CD4-positive, CD25-positive, alpha-beta regulatory T cell (primary cell): Measurements from ENCODE around the gene PWWP2B. TPM values are rescaled to one million over a fixed set of nuclear protein-coding genes. Genes with fewer than 3 reads are reported as not detected.

Source experiments
- ATAC-seq, 2 donors: fragments of 150-1000 bp; cut with Tn5 transposase; one replicate each; pipeline ENCODE4 v1.10.0; 2021; ENCODE audit warnings: low read depth in 2 of 2, moderate number of reproducible peaks in 2 of 2, moderate library complexity in 1 of 2
- DNase-seq, 3 donors: peaks; one replicate each; pipeline versions ENCODE4 v3.0.0 to v3.0.0-alpha.2; 2012 to 2022; ENCODE audit warnings: mixed read lengths in 1 of 3
- H3K27ac ChIP-seq: one replicate; pipeline ENCODE4 v1.7.0; 2013; ENCODE audit warnings: mild to moderate bottlenecking, low read length; ENCODE audit not compliant: insufficient read depth, poor library complexity, severe bottlenecking
- H3K27me3 ChIP-seq: one replicate; pipeline ENCODE4 v1.7.0; 2013; ENCODE audit warnings: low read length; ENCODE audit not compliant: control insufficient read depth, insufficient read depth
- H3K36me3 ChIP-seq: one replicate; pipeline ENCODE4 v1.7.0; 2013; ENCODE audit warnings: mild to moderate bottlenecking, low read length, moderate library complexity; ENCODE audit not compliant: control insufficient read depth, insufficient read depth
- H3K4me1 ChIP-seq: 2 replicates; pipeline ENCODE4 v1.7.0; 2013; ENCODE audit warnings: mild to moderate bottlenecking, low read length; ENCODE audit not compliant: insufficient read depth, control insufficient read depth, poor library complexity, severe bottlenecking
- H3K4me3 ChIP-seq: one replicate; pipeline ENCODE4 v1.7.0; 2013; ENCODE audit warnings: low read depth, mild to moderate bottlenecking, low read length, moderate library complexity
- H3K9me3 ChIP-seq, 2 experiments: 1 replicate in 1 of 2; 2 replicates in 1 of 2; pipeline ENCODE4 v1.7.0; 2013; ENCODE audit warnings: low read length in 2 of 2, mild to moderate bottlenecking in 1 of 2, moderate library complexity in 1 of 2; ENCODE audit not compliant: control insufficient read depth in 2 of 2
- H3K27ac Mint-ChIP-seq, 3 donors: one replicate each; pipeline ENCODE4 v1.8.0; 2020 to 2022; ENCODE audit warnings: mild to moderate bottlenecking in 3 of 3, mixed read lengths in 3 of 3, moderate library complexity in 2 of 3
- H3K27me3 Mint-ChIP-seq: one replicate; pipeline ENCODE4 v1.8.0; 2022; ENCODE audit warnings: mild to moderate bottlenecking, mixed read lengths
- H3K36me3 Mint-ChIP-seq: one replicate; pipeline ENCODE4 v1.8.0; 2020; ENCODE audit warnings: mixed read lengths
- H3K4me1 Mint-ChIP-seq, 4 donors: one replicate each; pipeline ENCODE4 v1.8.0; 2020 to 2022; ENCODE audit warnings: mixed read lengths in 4 of 4, mild to moderate bottlenecking in 1 of 4
- H3K4me3 Mint-ChIP-seq, 4 donors: one replicate each; pipeline ENCODE4 v1.8.0; 2020 to 2022; ENCODE audit warnings: mild to moderate bottlenecking in 4 of 4, mixed read lengths in 4 of 4, moderate library complexity in 3 of 4
- H3K9me3 Mint-ChIP-seq, 7 donors: one replicate each; pipeline ENCODE4 v1.8.0; 2020 to 2022; ENCODE audit warnings: mixed read lengths in 7 of 7, mild to moderate bottlenecking in 3 of 7, moderate library complexity in 2 of 7
- polyA plus RNA-seq, 4 donors: library from polyadenylated mRNA; unstranded; fragments of 300-500 nt; fragmentation: Illumina TruSeq; gene quantifications; one replicate each; pipeline ENCODE4 v1.2.3, GENCODE V29; 2021
- total RNA-seq: library from RNA; stranded (reverse); gene quantifications from one replicate; pipeline ENCODE4 v1.2.3, GENCODE V29; 2022

PWWP2B gene
- total and polyA plus RNA-seq, 5 donors from 2014 or later, result 0.56 to 10.9 (median 0.90) TPM

DNA sequence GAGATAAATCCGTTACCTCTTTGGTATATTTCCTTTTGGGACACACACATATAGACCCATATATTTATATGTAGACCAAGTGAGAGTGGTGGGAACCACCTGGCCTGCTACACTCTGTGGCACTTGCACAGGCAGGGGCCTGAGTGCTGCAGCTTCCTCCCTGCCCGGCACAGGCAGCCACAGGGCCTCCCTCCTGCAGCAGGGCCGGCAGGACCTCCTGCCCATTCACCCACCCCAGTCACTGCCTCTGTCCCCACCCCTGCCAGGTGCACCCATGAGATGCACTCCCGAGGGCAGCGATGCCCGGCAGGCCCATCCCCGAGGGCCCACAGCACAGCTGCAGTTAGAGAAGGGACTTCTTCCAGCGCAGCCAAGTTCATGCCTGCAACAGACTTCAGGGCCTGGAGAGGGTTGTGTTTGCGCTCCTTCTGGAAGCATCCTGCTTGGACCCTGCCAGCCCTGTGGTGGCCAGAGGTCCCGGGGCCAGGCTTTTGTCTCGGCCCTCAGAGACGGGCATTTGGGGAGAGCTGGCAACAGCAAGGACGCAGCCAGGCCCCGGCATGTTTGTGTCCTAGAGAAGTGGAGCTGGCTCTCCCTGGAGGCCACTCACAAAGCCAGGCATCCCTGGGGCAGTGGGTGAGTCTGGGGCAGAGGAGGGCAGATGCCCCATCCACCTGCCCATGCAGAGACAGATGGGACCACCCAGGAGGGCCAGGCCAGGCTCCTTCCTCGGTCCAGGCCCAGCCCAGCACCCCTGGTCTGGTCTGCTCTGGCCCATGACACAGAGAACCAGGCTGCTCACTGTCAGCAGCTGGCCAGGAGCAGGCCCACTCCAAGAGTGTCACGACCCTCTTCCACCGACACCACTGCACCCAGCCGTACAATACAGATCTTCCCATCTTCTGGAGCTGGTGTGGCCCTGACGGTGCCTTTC lies 41.4 kb downstream of the PWWP2B start:
- no peak for DNase-seq
- Mint-ChIP-seq H3K4me1 (peaks cover 0 to 10% (median 6%) of the 10 kb centered on the region in 4 donors), H3K27me3 (no peaks in the 10 kb centered on the region), H3K4me3 (no peak overlapping the region), H3K36me3 (no peaks in the 10 kb centered on the region), H3K9me3 (peaks cover 0 to 3% (median 0%) of the 10 kb centered on the region in 7 donors), H3K27ac (no peak overlapping the region)
- Histone ChIP-seq H3K27me3 (no peaks in the 10 kb centered on the region), H3K9me3 (no peaks in the 10 kb centered on the region), H3K36me3 (no peaks in the 10 kb centered on the region), H3K27ac (no peak overlapping the region), H3K4me1 (peaks cover under 1% of the 10 kb centered on the region), H3K4me3 (no peak overlapping the region)
- ATAC-seq, result no peak

DNA sequence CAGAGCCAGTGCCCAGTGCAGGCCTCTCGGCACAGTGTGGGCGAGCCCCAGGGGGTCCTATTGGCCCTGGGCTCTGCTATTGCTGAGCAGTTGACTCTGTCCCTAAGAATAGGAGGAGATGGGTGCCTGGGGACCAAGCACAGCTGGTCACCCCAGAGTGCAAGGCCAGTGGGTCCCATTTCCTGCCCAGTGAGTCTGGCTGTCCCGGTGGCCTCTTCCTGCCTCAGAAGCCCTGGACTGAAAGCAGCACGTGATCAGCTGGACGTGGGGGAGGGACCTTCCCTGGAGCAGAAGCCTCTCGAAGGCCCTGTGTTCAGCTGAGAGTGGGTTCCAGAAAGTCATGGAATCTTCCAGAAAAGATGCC lies 42.0 kb downstream of the PWWP2B start:
- Mint-ChIP-seq H3K27ac (no peak overlapping the region), H3K9me3 (peaks cover 0 to 3% (median 0%) of the 10 kb centered on the region in 7 donors), H3K27me3 (no peaks in the 10 kb centered on the region), H3K36me3 (no peaks in the 10 kb centered on the region), H3K4me1 (peaks cover 0 to 12% (median 6%) of the 10 kb centered on the region in 4 donors), H3K4me3 (no peak overlapping the region)
- ATAC-seq (no peak), DNase-seq (no peak)
- peaks cover 7% of the 10 kb centered on the region for H3K4me1 ChIP-seq
- no peaks in the 10 kb centered on the region for H3K36me3 ChIP-seq
- no peak overlapping the region for H3K4me3 ChIP-seq
- no peak overlapping the region for H3K27ac ChIP-seq
- no peaks in the 10 kb centered on the region for H3K9me3 ChIP-seq
- no peaks in the 10 kb centered on the region for H3K27me3 ChIP-seq

DNA sequence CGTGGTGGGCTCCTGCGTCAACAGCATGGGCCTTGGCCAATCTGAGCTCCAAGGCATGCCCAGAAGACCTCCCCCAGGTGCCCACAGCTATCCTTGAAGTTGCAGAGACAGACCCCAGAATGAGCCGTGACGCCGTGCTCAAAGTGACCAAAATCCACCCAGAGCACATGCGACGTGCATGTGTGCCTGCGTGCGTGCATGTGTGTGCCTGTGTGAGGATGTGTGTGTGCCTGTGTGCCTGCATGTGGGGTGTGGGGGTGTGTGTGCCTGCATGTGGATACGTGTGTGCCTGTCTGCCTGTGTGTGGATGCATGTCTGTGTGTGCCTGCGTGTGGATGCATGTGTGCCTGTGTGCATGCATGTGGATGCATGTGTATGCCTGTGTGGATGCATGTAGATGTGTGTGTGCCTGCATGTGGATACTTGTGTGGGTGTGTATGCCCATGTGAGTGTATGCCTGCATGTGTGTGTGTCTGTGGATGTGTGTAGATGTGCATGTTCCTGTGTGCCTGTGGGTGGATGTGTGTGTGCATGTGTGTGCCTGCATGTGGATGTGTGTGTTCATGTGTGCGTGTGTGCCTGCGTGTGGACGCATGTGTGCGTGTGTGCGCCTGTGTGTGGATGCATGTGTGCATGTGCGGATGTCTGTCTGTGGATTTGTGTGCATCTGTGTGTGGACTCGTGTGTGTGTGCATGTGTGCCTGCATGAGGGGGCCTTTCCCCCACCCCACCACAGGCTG lies 42.6 kb downstream of the PWWP2B start:
- Histone ChIP-seq H3K4me1 (peaks cover 13% of the 10 kb centered on the region), H3K9me3 (no peaks in the 10 kb centered on the region), H3K27ac (no peak overlapping the region), H3K4me3 (no peak overlapping the region), H3K36me3 (no peaks in the 10 kb centered on the region), H3K27me3 (no peaks in the 10 kb centered on the region)
- Mint-ChIP-seq H3K27ac (peak overlapping the region in 2 of 3 donors; percentile 80 to 85), H3K36me3 (no peaks in the 10 kb centered on the region), H3K9me3 (peaks cover 0 to 3% (median 0%) of the 10 kb centered on the region in 7 donors), H3K27me3 (no peaks in the 10 kb centered on the region), H3K4me3 (no peak overlapping the region), H3K4me1 (peaks cover 0 to 11% (median 5%) of the 10 kb centered on the region in 4 donors)
- DNase-seq, result no peak
- ATAC-seq, result no peak

DNA sequence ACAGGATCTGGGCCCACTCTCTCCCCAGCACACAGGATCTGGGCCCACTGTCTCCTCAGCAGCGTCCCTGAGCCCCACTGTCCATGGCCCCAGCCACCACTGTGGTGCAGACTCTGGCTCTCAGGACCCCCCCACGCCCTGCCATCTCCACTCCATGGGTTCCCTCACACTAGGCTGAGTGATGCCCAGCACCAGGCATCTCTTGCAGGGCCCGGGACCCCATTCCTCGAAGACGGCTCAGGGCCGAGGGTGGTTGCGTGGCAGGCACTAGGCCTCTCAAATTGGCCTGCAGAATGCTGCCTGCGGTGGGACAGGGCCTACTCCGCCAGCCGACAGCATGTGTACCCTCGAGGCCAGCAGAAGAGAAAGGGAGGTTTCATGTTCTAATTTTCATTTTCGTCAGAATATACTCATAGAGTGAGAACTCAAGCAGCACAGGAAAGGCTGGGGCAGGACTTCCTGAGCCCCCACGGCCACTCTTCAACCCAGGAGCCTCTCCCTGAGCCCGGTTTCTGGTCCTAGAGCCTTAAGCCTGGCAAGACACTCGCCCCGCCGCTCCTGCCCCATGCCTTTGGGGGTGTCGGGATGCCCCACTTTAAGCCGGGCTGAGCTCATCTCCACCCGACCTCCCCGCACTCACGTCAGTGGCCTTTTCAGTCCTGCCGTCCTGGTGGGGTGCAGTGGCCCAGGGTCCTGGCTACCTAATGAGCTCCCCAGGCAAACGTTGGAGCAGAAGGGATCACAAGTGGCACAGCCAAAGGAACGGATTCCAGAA lies 44.0 kb downstream of the PWWP2B start:
- no peaks in the 10 kb centered on the region for H3K27me3 ChIP-seq
- H3K27ac ChIP-seq, result no peak overlapping the region
- no peak overlapping the region for H3K27ac Mint-ChIP-seq
- peaks cover 0 to 21% (median 8%) of the 10 kb centered on the region in 4 donors for H3K4me1 Mint-ChIP-seq
- DNase-seq (no peak), ATAC-seq (no peak)
- no peaks in the 10 kb centered on the region for H3K36me3 Mint-ChIP-seq
- H3K4me3 Mint-ChIP-seq, result no peak overlapping the region
- H3K27me3 Mint-ChIP-seq, result no peaks in the 10 kb centered on the region
- no peak overlapping the region for H3K4me3 ChIP-seq
- no peaks in the 10 kb centered on the region for H3K36me3 ChIP-seq
- H3K9me3 ChIP-seq, result no peaks in the 10 kb centered on the region
- H3K9me3 Mint-ChIP-seq, result peaks cover 0 to 3% (median 0%) of the 10 kb centered on the region in 7 donors
- peaks cover 24% of the 10 kb centered on the region for H3K4me1 ChIP-seq

DNA sequence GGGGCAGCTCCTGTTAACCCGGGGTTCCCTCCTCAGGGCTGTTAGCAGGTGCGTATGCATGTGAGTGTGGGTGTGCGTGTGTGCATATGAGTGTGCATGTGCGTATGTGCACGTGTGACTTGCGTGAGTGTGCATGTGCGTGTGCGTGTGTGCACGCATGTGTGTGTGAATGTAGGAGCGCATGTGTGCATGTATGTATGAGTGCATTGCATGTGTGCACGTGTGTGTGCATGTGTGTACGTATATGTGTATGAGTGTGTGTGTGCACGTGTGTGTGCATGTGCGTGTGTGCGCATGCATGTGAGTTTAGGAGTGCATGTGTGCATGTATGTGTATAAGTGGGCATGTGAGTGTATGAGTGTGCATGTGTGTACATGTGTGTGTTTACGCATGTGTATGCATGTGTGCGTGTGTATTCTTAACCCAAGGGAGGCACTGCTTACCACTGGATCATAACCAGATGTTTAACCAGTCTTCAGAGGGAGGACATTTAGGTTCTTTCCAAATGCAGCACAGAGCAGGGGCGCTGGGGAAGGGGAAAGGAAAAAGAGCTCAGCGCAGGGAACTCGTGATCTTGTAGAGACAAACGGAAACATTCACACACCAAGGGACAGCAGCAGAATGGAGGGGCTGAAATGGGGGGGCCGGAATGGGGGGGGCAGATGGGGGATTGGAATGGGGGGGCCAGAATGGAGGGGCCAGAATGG lies 45.0 kb downstream of the PWWP2B start:
- Mint-ChIP-seq H3K4me3 (peak overlapping the region in 1 of 4 donors; percentile 9), H3K27me3 (no peaks in the 10 kb centered on the region), H3K4me1 (peaks cover 0 to 31% (median 11%) of the 10 kb centered on the region in 4 donors), H3K9me3 (peaks cover 0 to 3% (median 0%) of the 10 kb centered on the region in 7 donors), H3K36me3 (no peaks in the 10 kb centered on the region), H3K27ac (peak overlapping the region in 2 of 3 donors; percentile 65 to 77)
- DNase-seq (no peak), ATAC-seq (no peak)
- Histone ChIP-seq H3K4me1 (peaks cover 33% of the 10 kb centered on the region), H3K9me3 (no peaks in the 10 kb centered on the region), H3K27ac (no peak overlapping the region), H3K36me3 (no peaks in the 10 kb centered on the region), H3K4me3 (no peak overlapping the region), H3K27me3 (no peaks in the 10 kb centered on the region)

DNA sequence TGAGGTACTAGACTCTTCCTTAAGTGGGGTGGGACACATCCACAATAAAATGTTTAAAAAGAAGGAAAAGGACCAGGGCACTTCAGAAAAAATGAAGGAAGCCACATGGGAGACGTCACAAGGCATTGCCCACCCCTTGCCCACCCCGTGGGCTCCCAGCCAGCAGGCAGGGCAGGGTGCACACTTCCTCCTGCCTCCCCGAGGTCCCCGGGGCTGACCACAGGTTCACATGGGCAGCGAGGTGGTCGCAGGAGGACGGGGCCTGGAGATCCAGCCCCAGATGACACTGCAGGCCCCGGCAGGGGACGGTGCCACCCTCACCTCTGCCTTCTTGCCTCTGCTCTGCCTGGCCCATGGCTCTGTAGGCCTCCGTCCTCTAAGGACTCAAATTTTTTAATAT lies 45.6 kb downstream of the PWWP2B start:
- H3K4me3 ChIP-seq, result no peak overlapping the region
- peaks cover 39% of the 10 kb centered on the region for H3K4me1 ChIP-seq
- no peak overlapping the region for H3K27ac Mint-ChIP-seq
- no peaks in the 10 kb centered on the region for H3K36me3 Mint-ChIP-seq
- DNase-seq, result no peak
- no peaks in the 10 kb centered on the region for H3K27me3 Mint-ChIP-seq
- no peaks in the 10 kb centered on the region for H3K27me3 ChIP-seq
- ATAC-seq, result no peak
- peaks cover 0 to 3% (median 0%) of the 10 kb centered on the region in 7 donors for H3K9me3 Mint-ChIP-seq
- no peak overlapping the region for H3K4me3 Mint-ChIP-seq
- H3K27ac ChIP-seq, result no peak overlapping the region
- no peaks in the 10 kb centered on the region for H3K36me3 ChIP-seq
- peaks cover 0 to 37% (median 15%) of the 10 kb centered on the region in 4 donors for H3K4me1 Mint-ChIP-seq
- H3K9me3 ChIP-seq, result no peaks in the 10 kb centered on the region

DNA sequence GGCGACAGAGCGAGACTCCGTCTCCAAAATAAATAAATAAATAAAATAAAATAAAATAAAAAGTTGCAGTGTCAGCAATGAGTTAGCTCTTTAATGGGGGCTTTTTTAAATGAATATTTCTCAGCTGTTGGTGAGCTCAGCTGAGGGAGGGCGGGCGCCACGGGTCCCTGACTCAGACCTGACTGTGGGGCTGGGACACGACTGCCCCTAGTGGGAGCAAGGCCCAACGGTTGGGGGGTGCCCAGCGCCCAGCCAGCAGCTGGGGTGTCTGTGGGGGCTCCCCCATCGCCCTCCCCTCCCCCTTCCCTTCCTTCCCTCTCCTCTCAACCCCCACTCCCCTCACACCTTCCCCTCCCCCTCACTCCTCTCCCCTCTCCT lies 46.6 kb downstream of the PWWP2B start:
- Histone ChIP-seq H3K36me3 (no peaks in the 10 kb centered on the region), H3K9me3 (no peaks in the 10 kb centered on the region), H3K4me1 (peaks cover 47% of the 10 kb centered on the region), H3K27ac (peak overlapping the region; percentile 41), H3K4me3 (no peak overlapping the region), H3K27me3 (no peaks in the 10 kb centered on the region)
- no peak overlapping the region for H3K4me3 Mint-ChIP-seq
- ATAC-seq (peak; percentile 43 to 54), DNase-seq (peak; percentile 48 to 56 (median 51))
- peaks cover 0 to 44% (median 19%) of the 10 kb centered on the region in 4 donors for H3K4me1 Mint-ChIP-seq
- H3K9me3 Mint-ChIP-seq, result peaks cover 0 to 3% (median 0%) of the 10 kb centered on the region in 7 donors
- peak overlapping the region in 1 of 3 donors; percentile 63 for H3K27ac Mint-ChIP-seq
- H3K36me3 Mint-ChIP-seq, result no peaks in the 10 kb centered on the region
- H3K27me3 Mint-ChIP-seq, result no peaks in the 10 kb centered on the region
